ENCODE data around the gene SLC4A5.
"Not testable (repeated sequence)": the region's sequence is repeated elsewhere in the genome, so short reads cannot be mapped to it uniquely, and the experiment has no call there.

The SLC4A5 gene

DNA sequence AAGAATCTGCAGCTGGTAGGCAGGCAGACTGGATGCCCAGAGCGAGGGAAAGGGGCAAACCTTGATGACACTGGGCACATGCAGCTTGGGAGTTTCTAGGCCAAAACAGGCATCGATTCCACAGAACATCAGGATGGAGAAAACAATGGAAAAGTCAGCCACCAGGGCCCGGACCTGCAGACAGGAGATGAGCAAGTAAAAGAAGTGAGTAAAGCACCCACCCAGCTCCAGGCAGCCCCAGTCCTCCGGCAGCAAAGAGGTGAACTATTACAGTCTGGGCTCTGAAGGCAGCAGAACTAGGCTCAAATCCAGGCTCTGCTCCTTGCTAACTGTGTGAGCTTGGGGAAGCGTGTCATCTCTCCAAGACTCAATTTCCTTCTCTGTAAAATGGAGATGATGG lies 108.2 kb downstream of the SLC4A5 start:
- Histone ChIP-seq H3K14ac (ENCODE audit: low read length) (no peak overlapping the region), H3K79me1 (ENCODE audit: low read depth, low read length) (no peaks in the 10 kb centered on the region), H2BK120ac (ENCODE audit: low read depth, low read length) (no peak overlapping the region), H3K9me3 (replicated peaks in 1 of 2; ENCODE audit: control insufficient read depth in 2 of 2, insufficient read depth in 1 of 2, low read depth in 1 of 2, low read length in 2 of 2) (no peaks in the 10 kb centered on the region), H3K4me1 (ENCODE audit: control insufficient read depth in 2 of 2, insufficient read depth in 1 of 2, low read depth in 1 of 2, low read length in 2 of 2) (peaks cover 0 to 1% of the 10 kb centered on the region in 2 donors), H4K91ac (ENCODE audit: low read depth, low read length, poor library complexity) (no peak overlapping the region), H3K9ac (ENCODE audit: low read depth, low read length, poor library complexity) (no peak overlapping the region), H3K4me2 (ENCODE audit: insufficient read depth, low read length, poor library complexity, severe bottlenecking) (no peak overlapping the region), H2BK12ac (ENCODE audit: low read length) (no peak overlapping the region), H3K18ac (ENCODE audit: low read length) (no peak overlapping the region), H2BK5ac (ENCODE audit: low read length) (no peak overlapping the region), H3K36me3 (replicated peaks in 1 of 2; ENCODE audit: control insufficient read depth in 2 of 2, insufficient read depth in 2 of 2, low read length in 2 of 2) (no peaks in the 10 kb centered on the region), H2AK5ac (ENCODE audit: low read depth, low read length) (no peak overlapping the region), H3K4ac (ENCODE audit: low read length) (no peak overlapping the region), H2AFZ (ENCODE audit: low read length) (no peak overlapping the region), H2BK15ac (ENCODE audit: low read length) (no peak overlapping the region), H3K4me3 (ENCODE audit: low read length in 2 of 2) (no peak overlapping the region), H3K23ac (ENCODE audit: low read depth, low read length, poor library complexity) (no peak overlapping the region), H4K8ac (ENCODE audit: low read depth, low read length) (no peak overlapping the region), H3K27me3 (ENCODE audit: control insufficient read depth in 3 of 3, insufficient read depth in 3 of 3, low read depth in 1 of 3, low read length in 3 of 3) (peaks cover 0 to 26% (median 0%) of the 10 kb centered on the region in 3 experiments), H3K27ac (replicated peaks; ENCODE audit: low read length) (no peak overlapping the region)
- WGBS, 2 donors (ENCODE audit: extremely low coverage in 2 of 2, insufficient read length in 2 of 2, insufficient replicate concordance in 1 of 2): no CpG with 5 or more reads among the region's 5 CpGs
- no peak for DNase-seq (ENCODE audit: low spot score)

DNA sequence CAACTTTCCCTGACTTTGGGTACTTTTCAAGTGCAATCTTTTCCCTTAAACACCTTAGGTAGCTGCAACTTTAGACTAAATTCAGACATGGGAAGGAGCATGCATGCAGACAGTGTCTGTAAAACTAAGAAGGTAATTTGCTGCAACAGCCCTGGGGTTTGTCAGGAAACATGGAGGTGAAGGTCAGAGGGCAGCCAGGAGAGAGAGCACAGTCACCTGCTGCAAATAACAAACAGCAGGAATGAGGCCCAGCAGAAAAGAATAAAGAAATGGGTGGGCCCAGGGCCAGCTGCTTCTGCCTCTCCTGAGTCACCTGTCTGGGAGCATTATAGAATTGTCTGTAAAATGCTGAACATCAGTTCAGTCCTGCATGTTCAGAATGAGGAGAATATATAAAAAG lies 109.6 kb downstream of the SLC4A5 start:
- Histone ChIP-seq H2AFZ (ENCODE audit: low read length) (no peak overlapping the region), H2AK5ac (ENCODE audit: low read depth, low read length) (no peak overlapping the region), H3K36me3 (replicated peaks in 1 of 2; ENCODE audit: control insufficient read depth in 2 of 2, insufficient read depth in 2 of 2, low read length in 2 of 2) (no peaks in the 10 kb centered on the region), H3K18ac (ENCODE audit: low read length) (no peak overlapping the region), H3K27ac (replicated peaks; ENCODE audit: low read length) (no peak overlapping the region), H3K14ac (ENCODE audit: low read length) (no peak overlapping the region), H2BK15ac (ENCODE audit: low read length) (no peak overlapping the region), H4K91ac (ENCODE audit: low read depth, low read length, poor library complexity) (no peak overlapping the region), H3K27me3 (ENCODE audit: control insufficient read depth in 3 of 3, insufficient read depth in 3 of 3, low read depth in 1 of 3, low read length in 3 of 3) (peaks cover 0 to 26% (median 0%) of the 10 kb centered on the region in 3 experiments), H3K4me1 (ENCODE audit: control insufficient read depth in 2 of 2, insufficient read depth in 1 of 2, low read depth in 1 of 2, low read length in 2 of 2) (no peaks in the 10 kb centered on the region), H2BK120ac (ENCODE audit: low read depth, low read length) (no peak overlapping the region), H2BK12ac (ENCODE audit: low read length) (no peak overlapping the region), H3K4ac (ENCODE audit: low read length) (no peak overlapping the region), H4K8ac (ENCODE audit: low read depth, low read length) (no peak overlapping the region), H3K79me1 (ENCODE audit: low read depth, low read length) (no peaks in the 10 kb centered on the region), H3K23ac (ENCODE audit: low read depth, low read length, poor library complexity) (no peak overlapping the region), H3K9me3 (replicated peaks in 1 of 2; ENCODE audit: control insufficient read depth in 2 of 2, insufficient read depth in 1 of 2, low read depth in 1 of 2, low read length in 2 of 2) (no peaks in the 10 kb centered on the region), H3K9ac (ENCODE audit: low read depth, low read length, poor library complexity) (no peak overlapping the region), H3K4me3 (ENCODE audit: low read length in 2 of 2) (no peak overlapping the region), H2BK5ac (ENCODE audit: low read length) (no peak overlapping the region), H3K4me2 (ENCODE audit: insufficient read depth, low read length, poor library complexity, severe bottlenecking) (no peak overlapping the region)
- no peak for DNase-seq (ENCODE audit: low spot score)

DNA sequence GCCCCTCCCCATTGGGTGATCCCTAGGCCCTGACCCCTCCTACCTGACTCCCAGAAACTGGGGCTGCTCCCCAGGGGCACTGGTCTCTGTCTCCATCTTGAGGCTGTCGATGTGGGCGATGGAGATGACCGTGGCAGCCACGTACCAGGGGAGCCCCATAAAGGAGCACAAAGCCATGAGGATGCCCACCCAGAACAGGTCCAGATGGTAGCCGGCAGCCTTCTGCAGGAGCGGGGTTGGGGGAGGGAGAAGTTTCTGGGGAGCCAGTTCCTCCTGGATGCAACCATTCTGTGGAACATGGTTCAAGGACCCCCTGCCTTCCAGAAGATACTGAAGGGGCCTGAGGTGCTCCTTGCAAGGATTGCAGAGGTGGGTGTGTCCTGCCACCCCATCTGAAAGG lies 110.8 kb downstream of the SLC4A5 start:
- H2BK5ac ChIP-seq (ENCODE audit: low read length): no peak overlapping the region
- H3K27me3 ChIP-seq (ENCODE audit: control insufficient read depth in 3 of 3, insufficient read depth in 3 of 3, low read depth in 1 of 3, low read length in 3 of 3): peaks cover 0 to 26% (median 0%) of the 10 kb centered on the region in 3 experiments
- WGBS, 2 donors (ENCODE audit: extremely low coverage in 2 of 2, insufficient read length in 2 of 2, insufficient replicate concordance in 1 of 2): no CpG with 5 or more reads among the region's 6 CpGs
- H3K14ac ChIP-seq (ENCODE audit: low read length): no peak overlapping the region
- H3K23ac ChIP-seq (ENCODE audit: low read depth, low read length, poor library complexity): no peak overlapping the region
- peak overlapping the region; percentile 81 for H2BK120ac ChIP-seq (ENCODE audit: low read depth, low read length)
- H2BK15ac ChIP-seq (ENCODE audit: low read length): no peak overlapping the region
- no peak overlapping the region for H3K4ac ChIP-seq (ENCODE audit: low read length)
- H3K36me3 ChIP-seq (replicated peaks in 1 of 2; ENCODE audit: control insufficient read depth in 2 of 2, insufficient read depth in 2 of 2, low read length in 2 of 2): no peaks in the 10 kb centered on the region
- no peak overlapping the region for H2AFZ ChIP-seq (ENCODE audit: low read length)
- no peaks in the 10 kb centered on the region for H3K9me3 ChIP-seq (replicated peaks in 1 of 2; ENCODE audit: control insufficient read depth in 2 of 2, insufficient read depth in 1 of 2, low read depth in 1 of 2, low read length in 2 of 2)
- no peak overlapping the region for H4K8ac ChIP-seq (ENCODE audit: low read depth, low read length)
- no peak overlapping the region for H4K91ac ChIP-seq (ENCODE audit: low read depth, low read length, poor library complexity)
- no peaks in the 10 kb centered on the region for H3K79me1 ChIP-seq (ENCODE audit: low read depth, low read length)
- H3K4me3 ChIP-seq (ENCODE audit: low read length in 2 of 2): no peak overlapping the region
- H2BK12ac ChIP-seq (ENCODE audit: low read length): no peak overlapping the region
- H3K9ac ChIP-seq (ENCODE audit: low read depth, low read length, poor library complexity): no peak overlapping the region
- no peak overlapping the region for H3K4me2 ChIP-seq (ENCODE audit: insufficient read depth, low read length, poor library complexity, severe bottlenecking)
- H3K4me1 ChIP-seq (ENCODE audit: control insufficient read depth in 2 of 2, insufficient read depth in 1 of 2, low read depth in 1 of 2, low read length in 2 of 2): no peaks in the 10 kb centered on the region
- no peak for DNase-seq (ENCODE audit: low spot score)
- no peak overlapping the region for H3K27ac ChIP-seq (replicated peaks; ENCODE audit: low read length)
- no peak overlapping the region for H2AK5ac ChIP-seq (ENCODE audit: low read depth, low read length)
- H3K18ac ChIP-seq (ENCODE audit: low read length): peak overlapping the region; percentile 48

DNA sequence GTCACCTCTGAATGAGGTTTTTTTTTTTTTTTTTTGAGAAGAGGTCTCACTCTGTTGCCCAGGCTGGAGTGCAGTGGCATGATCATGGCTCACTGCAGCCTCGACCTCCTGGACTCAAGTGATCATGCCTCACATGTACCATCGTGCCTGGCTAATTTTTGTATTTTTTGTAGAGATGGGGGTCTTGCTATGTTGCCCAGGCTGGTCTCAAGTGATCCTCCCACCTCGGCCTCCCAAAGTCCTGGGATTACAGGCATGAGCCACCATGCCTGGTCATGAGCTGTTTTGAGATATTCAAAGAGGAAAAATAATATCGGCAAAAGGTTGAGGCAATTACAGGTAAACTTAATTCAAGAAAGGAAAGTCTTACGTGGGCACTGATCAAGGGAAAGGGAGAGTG lies 113.4 kb downstream of the SLC4A5 start:
- H2AK5ac ChIP-seq (ENCODE audit: low read depth, low read length); H3K4me2 ChIP-seq (ENCODE audit: insufficient read depth, low read length, poor library complexity, severe bottlenecking); H2BK120ac ChIP-seq (ENCODE audit: low read depth, low read length); H2AFZ ChIP-seq (ENCODE audit: low read length); H3K4me3 ChIP-seq (ENCODE audit: low read length in 2 of 2); H3K4me1 ChIP-seq (ENCODE audit: control insufficient read depth in 2 of 2, insufficient read depth in 1 of 2, low read depth in 1 of 2, low read length in 2 of 2); H2BK15ac ChIP-seq (ENCODE audit: low read length); H3K36me3 ChIP-seq (replicated peaks in 1 of 2; ENCODE audit: control insufficient read depth in 2 of 2, insufficient read depth in 2 of 2, low read length in 2 of 2); H4K91ac ChIP-seq (ENCODE audit: low read depth, low read length, poor library complexity); H2BK12ac ChIP-seq (ENCODE audit: low read length); H3K9ac ChIP-seq (ENCODE audit: low read depth, low read length, poor library complexity); H4K8ac ChIP-seq (ENCODE audit: low read depth, low read length); H3K79me1 ChIP-seq (ENCODE audit: low read depth, low read length); DNase-seq (ENCODE audit: low spot score); H3K27ac ChIP-seq (replicated peaks; ENCODE audit: low read length); H3K18ac ChIP-seq (ENCODE audit: low read length); H3K23ac ChIP-seq (ENCODE audit: low read depth, low read length, poor library complexity); H2BK5ac ChIP-seq (ENCODE audit: low read length); H3K9me3 ChIP-seq (replicated peaks in 1 of 2; ENCODE audit: control insufficient read depth in 2 of 2, insufficient read depth in 1 of 2, low read depth in 1 of 2, low read length in 2 of 2); H3K14ac ChIP-seq (ENCODE audit: low read length); H3K4ac ChIP-seq (ENCODE audit: low read length): not testable (repeated sequence)
- no CpG with 5 or more reads among the region's 5 CpGs for WGBS, 2 donors (ENCODE audit: extremely low coverage in 2 of 2, insufficient read length in 2 of 2, insufficient replicate concordance in 1 of 2)
- H3K27me3 ChIP-seq (ENCODE audit: control insufficient read depth in 3 of 3, insufficient read depth in 3 of 3, low read depth in 1 of 3, low read length in 3 of 3): peaks cover 0 to 11% (median 0%) of the 10 kb centered on the region in 3 experiments
